ENCODE data around the gene SPON1.
"Not testable (repeated sequence)": the region's sequence is repeated elsewhere in the genome, so short reads cannot be mapped to it uniquely, and the experiment has no call there.

Gene SPON1

GRCh38 chr11:14269692-14270573 lies 307.4 kb downstream of the SPON1 start:
- DNase-seq (ENCODE audit: low read depth in 2 of 2): no peak

DNA sequence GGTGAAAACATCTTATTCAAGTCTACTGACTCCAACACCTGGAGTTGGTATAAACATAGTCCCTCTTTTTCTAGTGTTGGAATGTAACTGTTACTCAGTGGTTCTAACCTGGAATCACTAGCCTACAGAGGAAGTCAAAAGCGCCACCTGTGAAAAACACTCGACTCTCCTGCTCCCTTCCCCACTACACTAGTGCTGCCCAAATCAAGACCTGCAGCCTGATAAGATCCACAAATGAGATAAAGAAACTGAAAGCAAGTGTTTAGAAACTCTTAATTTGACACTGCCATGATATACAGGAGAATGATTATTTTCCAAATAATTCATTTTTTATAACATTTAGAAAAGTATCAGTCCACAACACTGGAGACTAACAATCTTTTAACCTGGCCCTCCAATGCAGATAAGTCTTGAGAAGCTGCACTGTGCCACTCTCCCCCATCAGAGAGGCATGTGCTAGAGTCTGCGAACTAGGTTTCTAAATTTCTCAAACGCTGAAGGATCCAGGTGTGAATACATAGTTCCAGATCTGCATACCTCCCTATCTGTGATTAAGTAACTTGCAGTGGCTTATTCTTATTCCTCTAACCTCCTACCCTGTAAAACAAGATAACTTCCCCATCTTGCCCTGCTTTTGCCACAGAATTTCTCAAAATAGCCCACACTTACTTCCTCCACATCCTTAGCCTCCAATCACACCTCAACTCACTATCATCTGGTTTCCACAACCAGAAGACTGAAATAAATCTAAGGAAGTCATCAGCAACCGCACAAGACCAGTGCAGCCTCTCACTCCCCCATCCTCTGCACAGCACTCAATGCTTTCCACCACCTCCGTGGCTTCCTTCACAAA lies 308.4 kb downstream of the SPON1 start:
- no peak for DNase-seq (ENCODE audit: low read depth in 2 of 2)

- no peak for DNase-seq (ENCODE audit: low read depth in 2 of 2)
Observed at GRCh38 chr11:14273895-14274294, 311.4 kb downstream of the SPON1 start.

- DNase-seq (ENCODE audit: low read depth in 2 of 2): no peak
Observed at GRCh38 chr11:14275076-14275475, 312.6 kb downstream of the SPON1 start.

DNA sequence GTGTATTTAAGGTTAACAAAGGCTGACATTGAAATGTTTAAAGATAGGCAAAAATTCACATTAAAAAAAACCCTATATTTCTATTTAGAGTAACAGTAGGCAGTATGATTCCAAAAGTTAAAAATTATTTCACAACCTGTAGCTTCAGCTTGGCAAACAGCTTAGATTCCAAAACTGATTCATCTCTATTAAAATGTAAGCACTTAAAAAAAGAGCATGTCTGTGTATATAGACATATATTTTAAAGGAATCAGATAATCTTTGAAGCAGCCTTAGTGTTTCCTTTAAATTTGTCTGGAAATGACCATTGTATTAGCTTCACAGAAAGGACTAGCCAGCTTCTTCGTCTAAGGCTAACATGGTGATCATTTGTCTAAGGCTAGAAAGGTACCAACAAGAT lies 316.3 kb downstream of the SPON1 start:
- DNase-seq (ENCODE audit: low read depth in 2 of 2): not testable (repeated sequence)

GRCh38 chr11:14288189-14288935 lies 325.8 kb downstream of the SPON1 start:
- DNase-seq (ENCODE audit: low read depth in 2 of 2): no peak

DNA sequence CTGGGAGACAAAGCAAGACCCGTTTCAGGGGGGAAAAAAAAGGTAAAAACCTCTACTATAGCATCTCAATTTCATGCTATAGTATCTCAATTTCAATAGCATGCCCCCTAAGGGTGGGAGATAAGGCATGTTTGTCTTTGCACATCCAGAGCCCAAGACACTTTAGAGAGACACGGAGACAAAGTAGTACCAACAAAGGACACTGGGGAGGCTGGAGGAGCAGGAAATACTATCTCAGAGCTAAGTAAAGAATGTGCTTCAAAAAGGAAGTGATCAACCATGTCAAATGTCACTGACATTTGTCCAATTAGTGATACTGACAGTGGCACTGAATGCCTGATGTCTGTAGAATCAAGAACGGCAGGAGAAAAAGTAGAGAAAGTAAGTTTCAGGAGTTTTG lies 327.9 kb downstream of the SPON1 start:
- DNase-seq (ENCODE audit: low read depth in 2 of 2): no peak

- no peak for DNase-seq (ENCODE audit: low read depth in 2 of 2)
Observed at GRCh38 chr11:14299921-14300320, 337.4 kb downstream of the SPON1 start.

- DNase-seq (ENCODE audit: low read depth in 2 of 2): peak in 1 of 2 donors; percentile 8
Observed at GRCh38 chr11:14300661-14301304, 338.3 kb downstream of the SPON1 start.

- no peak for DNase-seq (ENCODE audit: low read depth in 2 of 2)
Observed at GRCh38 chr11:14304601-14305000, 342.1 kb downstream of the SPON1 start.

- DNase-seq (ENCODE audit: low read depth in 2 of 2): no peak
Observed at GRCh38 chr11:14305649-14306048, 343.1 kb downstream of the SPON1 start.

- DNase-seq (ENCODE audit: low read depth in 2 of 2): no peak
Observed at GRCh38 chr11:14306481-14306880, 344.0 kb downstream of the SPON1 start.

DNA sequence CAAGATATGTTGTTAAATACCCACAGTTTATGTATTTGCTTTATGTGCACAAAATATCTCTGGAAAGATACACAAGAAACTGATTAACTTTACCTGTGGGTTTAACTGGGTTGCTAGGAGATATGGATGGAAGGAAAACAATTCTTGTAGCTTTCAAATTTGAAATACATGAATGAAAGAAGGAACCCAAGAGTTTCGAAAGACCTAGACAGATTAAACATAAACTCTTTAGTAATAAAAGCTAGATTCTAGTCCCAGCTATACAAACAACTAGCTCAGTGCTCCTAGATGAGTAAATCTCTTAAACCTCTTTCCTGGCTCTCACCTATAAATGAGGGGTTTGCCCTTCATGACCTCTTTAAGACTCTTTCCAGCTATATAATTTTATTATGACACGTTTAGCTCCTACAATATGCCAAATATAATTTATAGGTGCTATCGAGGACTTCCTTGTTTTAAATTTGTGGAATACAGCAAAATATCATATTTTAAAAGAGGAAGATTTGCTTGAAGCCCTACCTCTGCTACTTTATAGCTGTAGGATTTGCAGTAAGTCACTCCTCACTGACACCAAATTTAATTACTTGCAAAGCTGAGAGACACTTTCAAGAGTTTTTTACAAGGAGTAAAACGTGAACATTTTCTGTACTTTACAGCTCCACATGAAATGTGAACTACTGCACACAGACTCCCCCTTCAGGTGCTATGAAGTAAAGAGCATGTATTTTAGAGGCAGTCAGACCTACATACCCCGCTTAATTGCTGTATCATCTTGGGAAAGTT lies 345.8 kb downstream of the SPON1 start:
- DNase-seq (ENCODE audit: low read depth in 2 of 2): no peak

DNA sequence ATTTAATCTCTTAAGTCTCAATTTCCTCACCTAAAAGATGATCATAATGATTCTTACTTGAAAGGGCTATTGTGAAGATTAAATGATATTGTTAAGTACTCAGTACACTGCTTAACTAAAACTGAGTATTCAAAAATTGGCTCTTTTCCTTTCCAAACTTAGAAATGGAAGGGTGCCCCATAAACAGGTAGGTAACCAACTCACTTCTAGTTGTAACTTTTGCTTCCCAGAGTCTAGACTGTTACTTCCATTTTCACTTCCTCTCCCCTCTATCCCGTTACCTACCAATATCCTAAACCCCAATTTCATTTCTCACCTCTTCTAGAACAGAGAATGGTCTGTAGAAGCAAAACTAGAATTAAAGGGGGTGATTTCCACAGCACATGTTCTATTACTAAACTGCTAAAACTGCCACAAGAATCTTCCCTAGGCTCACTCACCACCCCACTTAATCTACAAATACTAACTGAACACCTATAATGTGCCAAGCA lies 346.4 kb downstream of the SPON1 start:
- no peak for DNase-seq (ENCODE audit: low read depth in 2 of 2)

- no peak for DNase-seq (ENCODE audit: low read depth in 2 of 2)
Observed at GRCh38 chr11:14309425-14310192, 347.1 kb downstream of the SPON1 start.

GRCh38 chr11:14310679-14311078 lies 348.2 kb downstream of the SPON1 start:
- no peak for DNase-seq (ENCODE audit: low read depth in 2 of 2)

- no peak for DNase-seq (ENCODE audit: low read depth in 2 of 2)
Observed at GRCh38 chr11:14312736-14313438, 350.4 kb downstream of the SPON1 start.

DNA sequence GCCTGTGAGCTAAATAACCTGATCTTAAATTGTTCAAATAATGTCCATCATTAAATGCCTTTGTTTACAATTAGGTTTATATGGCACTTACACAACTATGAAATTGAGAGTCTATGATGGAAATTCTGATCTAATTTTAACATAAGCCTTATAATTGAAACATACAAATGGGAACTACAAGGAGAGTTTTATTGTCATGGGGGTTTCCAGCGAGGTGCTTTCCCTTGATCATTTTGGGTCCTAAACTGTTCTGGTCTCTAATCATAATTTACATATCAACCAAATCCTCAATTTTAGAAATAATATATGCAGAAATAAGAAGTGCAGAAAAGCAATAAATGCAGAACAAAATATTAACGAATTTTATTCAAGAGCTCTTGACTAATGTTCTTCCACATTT lies 351.6 kb downstream of the SPON1 start:
- no peak for DNase-seq (ENCODE audit: low read depth in 2 of 2)

- DNase-seq (ENCODE audit: low read depth in 2 of 2): no peak
Observed at GRCh38 chr11:14315130-14315529, 352.6 kb downstream of the SPON1 start.

Data from stimulated activated CD4-positive, alpha-beta T cell treated with anti-CD3 and anti-CD28 coated beads, Interleukin-15, amount 100 ng/mL, for 48 hours (primary cell).